GM23248 (cell line): ENCODE measurements around the gene RHBDF2. TPM values are rescaled to one million over a fixed set of nuclear protein-coding genes. Genes with fewer than 3 reads are reported as not detected.

Experiments used
- DNase-seq: peaks from one replicate; pipeline ENCODE4 v3.0.0-alpha.2; 2015
- H2AFZ ChIP-seq: fragments of 200-600 bp; sonication (generic); 2 replicates; pipeline ENCODE4 v1.6.1; 2016; ENCODE audit warnings: antibody characterized with exemption
- H3F3A ChIP-seq: fragments of 200-600 bp; sonication (generic); 2 replicates; pipeline ENCODE4 v1.6.1; 2016; ENCODE audit warnings: mild to moderate bottlenecking, antibody characterized with exemption, mixed run types; ENCODE audit not compliant: insufficient read depth
- H3K27ac ChIP-seq: fragments of 200-600 bp; sonication (generic); 2 replicates; pipeline ENCODE4 v1.5.1; 2016; ENCODE audit warnings: mild to moderate bottlenecking
- H3K27me3 ChIP-seq: fragments of 200-600 bp; sonication (generic); replicated peaks from 2 replicates; pipeline ENCODE4 v1.6.1; 2016; ENCODE audit warnings: mild to moderate bottlenecking; ENCODE audit not compliant: insufficient read depth
- H3K36me3 ChIP-seq: fragments of 200-600 bp; sonication (generic); 2 replicates; pipeline ENCODE4 v1.6.1; 2016; ENCODE audit warnings: low read depth, mild to moderate bottlenecking
- H3K4me1 ChIP-seq: fragments of 200-600 bp; sonication (generic); 2 replicates; pipeline ENCODE4 v1.6.1; 2016; ENCODE audit warnings: mild to moderate bottlenecking; ENCODE audit not compliant: insufficient read depth
- H3K4me2 ChIP-seq: fragments of 200-600 bp; sonication (generic); one replicate; pipeline ENCODE4 v1.6.1; 2016; ENCODE audit warnings: mild to moderate bottlenecking; ENCODE audit not compliant: unreplicated experiment
- H3K4me3 ChIP-seq: fragments of 200-600 bp; sonication (generic); 2 replicates; pipeline ENCODE4 v1.5.1; 2016; ENCODE audit warnings: mild to moderate bottlenecking
- H3K79me2 ChIP-seq: fragments of 200-600 bp; sonication (generic); 2 replicates; pipeline ENCODE4 v1.6.1; 2016; ENCODE audit warnings: mild to moderate bottlenecking; ENCODE audit not compliant: insufficient read depth
- H3K9ac ChIP-seq: fragments of 200-600 bp; sonication (generic); 2 replicates; pipeline ENCODE4 v1.6.1; 2016; ENCODE audit warnings: mild to moderate bottlenecking
- H3K9me2 ChIP-seq: fragments of 200-600 bp; sonication (generic); 2 replicates; pipeline ENCODE4 v1.6.1; 2016; ENCODE audit warnings: mixed run types, mild to moderate bottlenecking, moderate library complexity; ENCODE audit not compliant: insufficient read depth
- H3K9me3 ChIP-seq: fragments of 200-600 bp; sonication (generic); one replicate; pipeline ENCODE4 v1.6.1; 2017; ENCODE audit warnings: low read depth
- H4K20me1 ChIP-seq: fragments of 200-600 bp; sonication (generic); 2 replicates; pipeline ENCODE4 v1.6.0; 2016; ENCODE audit not compliant: insufficient read depth
- EZH2 ChIP-seq: fragments of 200-600 bp; sonication (generic); IDR thresholded peaks from 2 replicates; pipeline ENCODE4 v1.6.1; 2018; ENCODE audit warnings: antibody characterized with exemption, mild to moderate bottlenecking; ENCODE audit not compliant: insufficient read depth, poor library complexity, severe bottlenecking
- EZH2phosphoT487 ChIP-seq: fragments of 200-600 bp; sonication (generic); IDR thresholded peaks from 2 replicates; pipeline ENCODE4 v1.6.1; 2018; ENCODE audit warnings: antibody characterized with exemption, moderate library complexity, mild to moderate bottlenecking, low read depth; ENCODE audit not compliant: insufficient read depth
- WGBS, 2 experiments: methylation state at CpG; one replicate each; pipeline ENCODE4 v1.1.6; 2015 to 2017; ENCODE audit warnings: low lambda C conversion rate in 2 of 2, low coverage in 1 of 2; ENCODE audit errors: missing lambda C conversion rate in 2 of 2; 5-methylcytosine and 5-hydroxymethylcytosine counted together
- in situ Hi-C: fragments of 300-500 bp; cut with MboI; formaldehyde crosslinking; loops from 2 replicates; pipeline ENCODE4 v1.15.0; 2020
- polyA plus RNA-seq: library from polyadenylated mRNA; unstranded; fragments of >200 nt; fragmentation: Nextera tagmentation; extraction: Ambion mirVana; gene quantifications from 2 replicates; pipeline ENCODE4 v1.2.1, GENCODE V29; 2016
- total RNA-seq: library from RNA; depleted of rRNA; stranded (reverse); fragments of >200 nt; shearing (Covaris generic); gene quantifications from 2 replicates; pipeline ENCODE4 v1.2.3, GENCODE V29; 2014

The RHBDF2 gene
- total and polyA plus RNA-seq, 2 experiments from 2014 or later = 8.9 to 12.7 TPM

DNA sequence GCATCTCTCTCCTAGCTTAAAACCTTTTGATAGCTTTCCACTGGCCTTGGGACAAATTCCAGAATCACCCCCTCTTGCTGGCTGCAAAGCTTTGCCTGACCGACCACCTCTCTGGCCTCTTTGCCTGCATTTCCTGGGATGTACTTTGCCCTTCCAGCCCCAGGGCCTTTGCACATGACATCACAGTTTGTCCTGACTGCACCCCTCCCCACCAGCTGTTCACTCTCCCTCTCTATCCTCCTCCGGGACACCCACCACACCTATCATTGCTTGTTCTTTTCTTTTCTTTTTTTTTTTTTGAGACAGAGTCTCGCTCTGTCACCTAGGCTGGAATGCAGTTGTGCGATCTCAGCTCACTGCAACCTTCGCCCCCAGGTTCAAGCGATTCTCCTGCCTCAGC is 25.9 kb downstream of the RHBDF2 start:
- Histone ChIP-seq H3K27ac (no peak overlapping the region), H3K4me2 (no peak overlapping the region), H2AFZ (no peak overlapping the region), H3K27me3 (no peaks in the 10 kb centered on the region), H3K4me1 (no peaks in the 10 kb centered on the region), H3K9me3 (no peaks in the 10 kb centered on the region), H3K9me2 (no peaks in the 10 kb centered on the region), H3F3A (no peaks in the 10 kb centered on the region), H3K36me3 (no peaks in the 10 kb centered on the region), H3K9ac (no peak overlapping the region), H4K20me1 (no peaks in the 10 kb centered on the region), H3K4me3 (no peak overlapping the region), H3K79me2 (no peaks in the 10 kb centered on the region)
- DNase-seq = no peak
- TF ChIP-seq EZH2phosphoT487 = no peak
- TF ChIP-seq EZH2 = no peak
- in situ Hi-C loops = loop anchor here (25.0 kb wide), 1 partner anchor 112 kb away; the partner anchor contains the start of gene ST6GALNAC2
- 97 to 99% methylated on average over 6 of the region's 6 CpGs for WGBS, 2 experiments

DNA sequence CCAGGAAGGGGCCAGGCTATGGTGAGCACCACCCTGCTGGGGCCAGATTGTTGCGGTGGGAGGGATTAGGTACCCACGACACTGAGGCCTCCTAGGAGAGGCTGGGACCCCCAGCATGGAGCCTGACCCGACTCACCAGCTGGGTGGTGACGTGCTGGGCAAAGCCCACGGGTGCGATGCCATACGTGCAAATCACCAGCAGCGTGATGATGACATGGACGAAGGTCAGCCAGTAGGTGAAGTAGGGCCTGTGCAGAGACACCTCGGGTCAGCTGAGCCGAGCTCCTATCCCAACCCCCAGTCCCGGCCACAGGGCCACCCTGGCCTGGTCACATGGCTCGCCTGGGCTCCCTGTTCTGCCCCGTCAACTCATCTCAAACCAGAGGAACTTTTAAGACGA is 26.3 kb downstream of the RHBDF2 start:
- no peak overlapping the region for H3K4me3 ChIP-seq
- no peaks in the 10 kb centered on the region for H3K4me1 ChIP-seq
- no peaks in the 10 kb centered on the region for H3K9me3 ChIP-seq
- DNase-seq = no peak
- no peaks in the 10 kb centered on the region for H3K9me2 ChIP-seq
- H4K20me1 ChIP-seq = no peaks in the 10 kb centered on the region
- H3F3A ChIP-seq = no peaks in the 10 kb centered on the region
- no peak overlapping the region for H3K4me2 ChIP-seq
- H3K27me3 ChIP-seq = no peaks in the 10 kb centered on the region
- TF ChIP-seq EZH2 = no peak
- no peak for TF ChIP-seq EZH2phosphoT487
- 94 to 98% methylated on average over 15 of the region's 15 CpGs for WGBS, 2 experiments
- H3K27ac ChIP-seq = no peak overlapping the region
- H2AFZ ChIP-seq = no peak overlapping the region
- in situ Hi-C loops = loop anchor here (25.0 kb wide), 1 partner anchor 112 kb away; the partner anchor contains the start of gene ST6GALNAC2
- no peaks in the 10 kb centered on the region for H3K36me3 ChIP-seq
- no peaks in the 10 kb centered on the region for H3K79me2 ChIP-seq
- H3K9ac ChIP-seq = no peak overlapping the region

- Histone ChIP-seq H3K9me2 (no peaks in the 10 kb centered on the region), H3K9me3 (no peaks in the 10 kb centered on the region), H4K20me1 (no peaks in the 10 kb centered on the region), H3K79me2 (no peaks in the 10 kb centered on the region), H3K27ac (no peak overlapping the region), H3K4me2 (no peak overlapping the region), H3K4me3 (no peak overlapping the region), H3K36me3 (no peaks in the 10 kb centered on the region), H3K9ac (no peak overlapping the region), H3K4me1 (no peaks in the 10 kb centered on the region), H3K27me3 (no peaks in the 10 kb centered on the region), H3F3A (no peaks in the 10 kb centered on the region), H2AFZ (no peak overlapping the region)
- DNase-seq = no peak
- in situ Hi-C loops = no loop called here
- TF ChIP-seq EZH2phosphoT487 (no peak), EZH2 (no peak)
- 94 to 98% methylated on average over 9 to 14 of the region's 14 CpGs for WGBS, 2 experiments
Measured at GRCh38 chr17:76474238-76474637, 27.0 kb downstream of the RHBDF2 start.

DNA sequence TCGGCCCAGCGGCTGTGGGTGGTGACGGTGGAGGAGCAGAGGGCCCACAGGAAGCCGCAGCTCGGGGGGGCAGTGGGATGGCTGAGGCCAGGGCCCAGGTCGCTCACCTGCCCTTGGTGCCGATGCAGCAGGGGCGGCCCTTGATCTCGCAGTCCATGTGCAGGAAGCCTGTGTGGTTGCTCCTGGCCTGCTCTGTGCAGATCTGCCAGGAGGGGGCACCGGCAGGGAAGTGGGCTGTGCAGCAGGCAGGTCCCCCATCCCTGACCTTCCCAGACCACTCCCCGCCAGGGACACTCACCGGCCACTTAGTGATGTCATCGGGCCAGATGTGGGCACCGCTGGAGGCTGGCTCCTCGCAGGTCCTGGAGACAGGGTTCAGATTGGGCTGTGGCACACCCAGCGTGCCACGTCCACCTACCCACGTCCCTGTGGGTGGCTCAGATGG is 27.7 kb downstream of the RHBDF2 start:
- H3F3A ChIP-seq = no peaks in the 10 kb centered on the region

GRCh38 chr17:76472726-76473125 is 28.5 kb downstream of the RHBDF2 start:
- H3K4me3 ChIP-seq = no peak overlapping the region
- no peaks in the 10 kb centered on the region for H3K4me1 ChIP-seq
- H3K27ac ChIP-seq = no peak overlapping the region
- no peaks in the 10 kb centered on the region for H4K20me1 ChIP-seq
- 94% methylated on average over 11 of the region's 11 CpGs for WGBS, 2 experiments
- H2AFZ ChIP-seq = no peak overlapping the region
- H3F3A ChIP-seq = no peaks in the 10 kb centered on the region
- no peak overlapping the region for H3K4me2 ChIP-seq
- no peaks in the 10 kb centered on the region for H3K9me2 ChIP-seq
- no peak for DNase-seq
- H3K79me2 ChIP-seq = no peaks in the 10 kb centered on the region
- TF ChIP-seq EZH2phosphoT487 (no peak), EZH2 (no peak)
- in situ Hi-C loops = no loop called here
- H3K36me3 ChIP-seq = no peaks in the 10 kb centered on the region
- H3K9ac ChIP-seq = no peak overlapping the region
- no peaks in the 10 kb centered on the region for H3K9me3 ChIP-seq
- H3K27me3 ChIP-seq = no peaks in the 10 kb centered on the region

More for the DNA sequence above, 27.7 kb downstream of the RHBDF2 start:
- peak; percentile 34 for DNase-seq
- Histone ChIP-seq H2AFZ (no peak overlapping the region), H3K79me2 (no peaks in the 10 kb centered on the region), H3K9me2 (no peaks in the 10 kb centered on the region), H4K20me1 (no peaks in the 10 kb centered on the region), H3K27ac (no peak overlapping the region), H3K9ac (no peak overlapping the region), H3K9me3 (no peaks in the 10 kb centered on the region), H3K4me2 (no peak overlapping the region), H3K4me3 (no peak overlapping the region), H3K4me1 (no peaks in the 10 kb centered on the region), H3K27me3 (no peaks in the 10 kb centered on the region), H3K36me3 (no peaks in the 10 kb centered on the region)
- WGBS, 2 experiments = 89 to 95% methylated on average over 17 of the region's 18 CpGs
- no peak for TF ChIP-seq EZH2phosphoT487
- TF ChIP-seq EZH2 = no peak
- in situ Hi-C loops = no loop called here
